GM23338 (cell line): Measurements from ENCODE around the gene TSR3. TPM values are rescaled to one million over a fixed set of nuclear protein-coding genes. Genes with fewer than 3 reads are reported as not detected.

ENCODE experiments used
- ATAC-seq: fragments of 200-7000 bp; cut with Tn5 transposase; 3 replicates; pipeline ENCODE4 v1.9.1; 2020
- DNase-seq: peaks from one replicate; pipeline ENCODE4 v3.0.0-alpha.2; 2015; ENCODE audit warnings: low spot score
- H2AFZ ChIP-seq: fragments of 200-600 bp; sonication (generic); 2 replicates; pipeline ENCODE4 v1.8.0; 2016; ENCODE audit warnings: antibody characterized with exemption, mild to moderate bottlenecking, moderate library complexity
- H3F3A ChIP-seq: fragments of 200-600 bp; sonication (generic); replicated peaks from 2 replicates; pipeline ENCODE4 v1.8.0; 2017; ENCODE audit warnings: antibody characterized with exemption, mixed run types, low read depth
- H3K27ac ChIP-seq: fragments of 200-600 bp; sonication (generic); 2 replicates; pipeline ENCODE4 v1.6.1; 2016; ENCODE audit warnings: low read depth
- H3K27me3 ChIP-seq: fragments of 200-600 bp; sonication (generic); 2 replicates; pipeline ENCODE4 v1.8.0; 2016; ENCODE audit warnings: mild to moderate bottlenecking, mixed run types, moderate library complexity; ENCODE audit not compliant: insufficient read depth
- H3K36me3 ChIP-seq: fragments of 200-600 bp; sonication (generic); 2 replicates; pipeline ENCODE4 v1.8.0; 2016; ENCODE audit warnings: mild to moderate bottlenecking; ENCODE audit not compliant: insufficient read depth
- H3K4me1 ChIP-seq: fragments of 200-600 bp; sonication (generic); 2 replicates; pipeline ENCODE4 v1.8.0; 2016; ENCODE audit warnings: mild to moderate bottlenecking, moderate library complexity; ENCODE audit not compliant: insufficient read depth
- H3K4me2 ChIP-seq: fragments of 200-600 bp; sonication (generic); 2 replicates; pipeline ENCODE4 v1.7.1; 2017; ENCODE audit warnings: mixed run types
- H3K4me3 ChIP-seq: fragments of 200-600 bp; sonication (generic); 2 replicates; pipeline ENCODE4 v1.6.1; 2016; ENCODE audit warnings: mixed run types
- H3K79me2 ChIP-seq: fragments of 200-600 bp; sonication (generic); replicated peaks from 2 replicates; pipeline ENCODE4 v1.8.0; 2017; ENCODE audit warnings: mild to moderate bottlenecking; ENCODE audit not compliant: insufficient read depth
- H3K9me2 ChIP-seq: fragments of 200-600 bp; sonication (generic); 2 replicates; pipeline ENCODE4 v1.8.0; 2017; ENCODE audit not compliant: insufficient read depth
- H4K20me1 ChIP-seq: fragments of 200-600 bp; sonication (generic); replicated peaks from 2 replicates; pipeline ENCODE4 v1.8.0; 2017; ENCODE audit warnings: mild to moderate bottlenecking; ENCODE audit not compliant: insufficient read depth
- H3K27ac Mint-ChIP-seq: 2 replicates; pipeline ENCODE4 v1.8.0; 2020; ENCODE audit warnings: inconsistent platforms, mild to moderate bottlenecking, moderate library complexity, mixed read lengths
- H3K27me3 Mint-ChIP-seq: 3 replicates; pipeline ENCODE4 v1.8.0; 2022; ENCODE audit warnings: low read depth, mild to moderate bottlenecking, moderate library complexity, mixed read lengths, inconsistent platforms; ENCODE audit not compliant: insufficient read depth, poor library complexity
- H3K36me3 Mint-ChIP-seq: 3 replicates; pipeline ENCODE4 v1.8.0; 2021; ENCODE audit warnings: low read depth, mild to moderate bottlenecking, inconsistent platforms, moderate library complexity, mixed read lengths
- H3K4me1 Mint-ChIP-seq: 3 replicates; pipeline ENCODE4 v1.8.0; 2020; ENCODE audit warnings: mild to moderate bottlenecking, inconsistent platforms, mixed read lengths
- H3K4me3 Mint-ChIP-seq: 3 replicates; pipeline ENCODE4 v1.8.0; 2021; ENCODE audit warnings: moderate library complexity, mild to moderate bottlenecking, inconsistent platforms, mixed read lengths
- H3K9me3 Mint-ChIP-seq: 3 replicates; pipeline ENCODE4 v1.8.0; 2020; ENCODE audit warnings: moderate library complexity, mild to moderate bottlenecking, inconsistent platforms, mixed read lengths
- EZH2 ChIP-seq: fragments of 200-600 bp; sonication (generic); IDR thresholded peaks from one replicate; pipeline ENCODE4 v1.8.0; 2017; ENCODE audit warnings: antibody characterized with exemption, mild to moderate bottlenecking, low read depth; ENCODE audit not compliant: unreplicated experiment
- EZH2phosphoT487 ChIP-seq: fragments of 200-600 bp; sonication (generic); IDR thresholded peaks from one replicate; pipeline ENCODE4 v1.8.1; 2018; ENCODE audit warnings: antibody characterized with exemption; ENCODE audit not compliant: unreplicated experiment
- polyA plus RNA-seq: library from polyadenylated mRNA; unstranded; fragments of >200 nt; fragmentation: Nextera tagmentation; extraction: Ambion mirVana; gene quantifications from 2 replicates; pipeline ENCODE4 v1.2.1, GENCODE V29; 2016
- total RNA-seq: library from RNA; depleted of rRNA; stranded (reverse); fragments of >200 nt; shearing (Covaris generic); gene quantifications from 2 replicates; pipeline ENCODE4 v1.2.3, GENCODE V29; 2014
- TF ChIP-seq, protein P1 (sequence below): fragments of 250-450 bp; sonication (Bioruptor Pico); IDR thresholded peaks from 2 replicates; pipeline ENCODE4 v1.5.0; 2020; ENCODE audit warnings: mild to moderate bottlenecking, moderate library complexity
- TF ChIP-seq, protein P2 (sequence below), 2 experiments: fragments of 200-600 bp in 1 of 2; sonication (generic) in 1 of 2; conservative IDR thresholded peaks; 2 replicates each; pipeline versions ENCODE4 v1.5.1 to v1.6.1; 2016 to 2017; ENCODE audit warnings: antibody characterized with exemption in 2 of 2, low read depth in 2 of 2, mild to moderate bottlenecking in 2 of 2, moderate library complexity in 1 of 2

Gene TSR3
- total and polyA plus RNA-seq, 2 experiments from 2014 or later: 58.5 to 97.3 TPM

DNA sequence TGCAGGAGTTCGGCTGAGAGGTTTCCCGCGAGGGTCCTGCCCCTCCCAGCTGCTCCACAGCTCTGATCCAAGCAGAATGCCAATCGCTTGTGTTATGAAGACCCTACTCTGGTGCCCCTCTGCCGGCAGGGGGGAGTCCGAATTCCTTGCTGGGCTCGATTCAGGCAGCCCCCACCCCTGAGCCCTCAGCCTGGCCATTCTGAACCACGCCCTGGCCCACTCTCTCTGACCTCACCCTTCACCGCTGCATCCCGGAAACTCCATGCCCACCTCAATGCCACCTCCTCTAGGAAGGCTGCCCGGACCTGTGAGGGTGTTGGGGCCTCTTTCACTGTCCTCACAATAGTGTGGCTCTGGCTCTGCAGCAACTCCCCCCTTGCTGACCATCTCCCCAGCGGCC is 50.1 kb downstream of the TSR3 start (continued):
- TF ChIP-seq, protein P1, sequence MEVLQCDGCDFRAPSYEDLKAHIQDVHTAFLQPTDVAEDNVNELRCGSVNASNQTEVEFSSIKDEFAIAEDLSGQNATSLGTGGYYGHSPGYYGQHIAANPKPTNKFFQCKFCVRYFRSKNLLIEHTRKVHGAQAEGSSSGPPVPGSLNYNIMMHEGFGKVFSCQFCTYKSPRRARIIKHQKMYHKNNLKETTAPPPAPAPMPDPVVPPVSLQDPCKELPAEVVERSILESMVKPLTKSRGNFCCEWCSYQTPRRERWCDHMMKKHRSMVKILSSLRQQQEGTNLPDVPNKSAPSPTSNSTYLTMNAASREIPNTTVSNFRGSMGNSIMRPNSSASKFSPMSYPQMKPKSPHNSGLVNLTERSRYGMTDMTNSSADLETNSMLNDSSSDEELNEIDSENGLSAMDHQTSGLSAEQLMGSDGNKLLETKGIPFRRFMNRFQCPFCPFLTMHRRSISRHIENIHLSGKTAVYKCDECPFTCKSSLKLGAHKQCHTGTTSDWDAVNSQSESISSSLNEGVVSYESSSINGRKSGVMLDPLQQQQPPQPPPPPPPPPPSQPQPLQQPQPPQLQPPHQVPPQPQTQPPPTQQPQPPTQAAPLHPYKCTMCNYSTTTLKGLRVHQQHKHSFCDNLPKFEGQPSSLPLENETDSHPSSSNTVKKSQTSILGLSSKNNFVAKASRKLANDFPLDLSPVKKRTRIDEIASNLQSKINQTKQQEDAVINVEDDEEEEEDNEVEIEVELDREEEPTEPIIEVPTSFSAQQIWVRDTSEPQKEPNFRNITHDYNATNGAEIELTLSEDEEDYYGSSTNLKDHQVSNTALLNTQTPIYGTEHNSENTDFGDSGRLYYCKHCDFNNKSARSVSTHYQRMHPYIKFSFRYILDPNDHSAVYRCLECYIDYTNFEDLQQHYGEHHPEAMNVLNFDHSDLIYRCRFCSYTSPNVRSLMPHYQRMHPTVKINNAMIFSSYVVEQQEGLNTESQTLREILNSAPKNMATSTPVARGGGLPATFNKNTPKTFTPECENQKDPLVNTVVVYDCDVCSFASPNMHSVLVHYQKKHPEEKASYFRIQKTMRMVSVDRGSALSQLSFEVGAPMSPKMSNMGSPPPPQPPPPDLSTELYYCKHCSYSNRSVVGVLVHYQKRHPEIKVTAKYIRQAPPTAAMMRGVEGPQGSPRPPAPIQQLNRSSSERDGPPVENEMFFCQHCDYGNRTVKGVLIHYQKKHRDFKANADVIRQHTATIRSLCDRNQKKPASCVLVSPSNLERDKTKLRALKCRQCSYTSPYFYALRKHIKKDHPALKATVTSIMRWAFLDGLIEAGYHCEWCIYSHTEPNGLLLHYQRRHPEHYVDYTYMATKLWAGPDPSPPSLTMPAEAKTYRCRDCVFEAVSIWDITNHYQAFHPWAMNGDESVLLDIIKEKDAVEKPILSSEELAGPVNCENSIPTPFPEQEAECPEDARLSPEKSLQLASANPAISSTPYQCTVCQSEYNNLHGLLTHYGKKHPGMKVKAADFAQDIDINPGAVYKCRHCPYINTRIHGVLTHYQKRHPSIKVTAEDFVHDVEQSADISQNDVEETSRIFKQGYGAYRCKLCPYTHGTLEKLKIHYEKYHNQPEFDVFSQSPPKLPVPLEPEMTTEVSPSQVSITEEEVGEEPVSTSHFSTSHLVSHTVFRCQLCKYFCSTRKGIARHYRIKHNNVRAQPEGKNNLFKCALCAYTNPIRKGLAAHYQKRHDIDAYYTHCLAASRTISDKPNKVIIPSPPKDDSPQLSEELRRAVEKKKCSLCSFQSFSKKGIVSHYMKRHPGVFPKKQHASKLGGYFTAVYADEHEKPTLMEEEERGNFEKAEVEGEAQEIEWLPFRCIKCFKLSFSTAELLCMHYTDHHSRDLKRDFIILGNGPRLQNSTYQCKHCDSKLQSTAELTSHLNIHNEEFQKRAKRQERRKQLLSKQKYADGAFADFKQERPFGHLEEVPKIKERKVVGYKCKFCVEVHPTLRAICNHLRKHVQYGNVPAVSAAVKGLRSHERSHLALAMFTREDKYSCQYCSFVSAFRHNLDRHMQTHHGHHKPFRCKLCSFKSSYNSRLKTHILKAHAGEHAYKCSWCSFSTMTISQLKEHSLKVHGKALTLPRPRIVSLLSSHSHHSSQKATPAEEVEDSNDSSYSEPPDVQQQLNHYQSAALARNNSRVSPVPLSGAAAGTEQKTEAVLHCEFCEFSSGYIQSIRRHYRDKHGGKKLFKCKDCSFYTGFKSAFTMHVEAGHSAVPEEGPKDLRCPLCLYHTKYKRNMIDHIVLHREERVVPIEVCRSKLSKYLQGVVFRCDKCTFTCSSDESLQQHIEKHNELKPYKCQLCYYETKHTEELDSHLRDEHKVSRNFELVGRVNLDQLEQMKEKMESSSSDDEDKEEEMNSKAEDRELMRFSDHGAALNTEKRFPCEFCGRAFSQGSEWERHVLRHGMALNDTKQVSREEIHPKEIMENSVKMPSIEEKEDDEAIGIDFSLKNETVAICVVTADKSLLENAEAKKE (CRISPR knock-in tag): no peak
- TF ChIP-seq EZH2phosphoT487 (no peak), EZH2 (no peak)

DNA sequence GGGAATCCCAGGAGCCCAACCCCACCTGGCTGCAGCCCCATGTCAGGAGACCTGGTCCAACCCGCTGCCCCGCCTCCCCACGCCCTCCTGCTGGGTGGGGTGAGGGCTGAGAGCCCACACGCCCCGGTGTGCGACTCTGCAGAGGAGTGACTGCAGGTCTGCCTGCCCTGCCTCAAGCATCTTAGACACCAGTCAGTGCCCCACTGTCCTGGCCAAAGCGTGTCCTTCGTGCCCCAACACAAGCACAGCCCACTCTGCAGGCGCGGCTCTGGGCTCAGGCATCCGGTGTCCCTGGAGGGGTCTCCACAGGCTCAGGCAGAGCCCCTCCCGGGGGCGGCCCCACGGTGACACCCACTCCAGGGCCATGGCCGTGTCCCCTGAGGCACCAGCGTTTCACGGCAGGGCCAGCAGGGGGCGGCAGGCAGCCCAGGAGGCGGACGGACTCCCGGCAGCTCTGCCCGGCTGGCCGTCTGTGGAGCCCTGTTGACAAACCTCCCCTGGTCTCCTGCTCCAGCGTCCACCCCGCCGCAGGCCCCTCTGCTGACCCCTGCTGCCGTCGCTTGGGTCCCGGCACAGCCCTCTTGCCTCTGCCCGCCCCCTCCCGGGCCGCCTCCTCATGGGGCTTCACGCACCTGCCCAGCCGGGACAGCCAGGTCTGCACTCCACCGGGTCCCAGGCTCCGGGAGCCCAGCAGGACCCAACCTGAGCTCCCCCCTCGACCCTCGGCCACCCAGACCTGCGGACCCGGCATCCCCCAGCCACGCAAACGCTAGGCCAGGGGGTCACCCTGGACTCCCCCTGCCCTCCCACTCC is 50.8 kb downstream of the TSR3 start:
- Histone ChIP-seq H3K4me1 (peaks cover 13% of the 10 kb centered on the region), H3K4me3 (peak overlapping the region; percentile 34; the same call in 1 of the 2 replicates), H4K20me1 (no peaks in the 10 kb centered on the region), H3K79me2 (no peaks in the 10 kb centered on the region), H3K4me2 (peak overlapping the region; percentile 67; the same call in 1 of the 2 replicates), H2AFZ (peak overlapping the region; percentile 88; the same call in 1 of the 2 replicates), H3K27me3 (no peaks in the 10 kb centered on the region; the same call in 1 of the 2 replicates), H3K9me2 (no peaks in the 10 kb centered on the region), H3K36me3 (no peaks in the 10 kb centered on the region), H3K27ac (no peak overlapping the region), H3F3A (peaks cover 11% of the 10 kb centered on the region)
- Mint-ChIP-seq H3K27ac (no peak overlapping the region), H3K4me3 (no peak overlapping the region), H3K36me3 (no peaks in the 10 kb centered on the region), H3K9me3 (no peaks in the 10 kb centered on the region), H3K4me1 (peaks cover 21% of the 10 kb centered on the region), H3K27me3 (peaks cover 30% of the 10 kb centered on the region)
- TF ChIP-seq, protein P2, sequence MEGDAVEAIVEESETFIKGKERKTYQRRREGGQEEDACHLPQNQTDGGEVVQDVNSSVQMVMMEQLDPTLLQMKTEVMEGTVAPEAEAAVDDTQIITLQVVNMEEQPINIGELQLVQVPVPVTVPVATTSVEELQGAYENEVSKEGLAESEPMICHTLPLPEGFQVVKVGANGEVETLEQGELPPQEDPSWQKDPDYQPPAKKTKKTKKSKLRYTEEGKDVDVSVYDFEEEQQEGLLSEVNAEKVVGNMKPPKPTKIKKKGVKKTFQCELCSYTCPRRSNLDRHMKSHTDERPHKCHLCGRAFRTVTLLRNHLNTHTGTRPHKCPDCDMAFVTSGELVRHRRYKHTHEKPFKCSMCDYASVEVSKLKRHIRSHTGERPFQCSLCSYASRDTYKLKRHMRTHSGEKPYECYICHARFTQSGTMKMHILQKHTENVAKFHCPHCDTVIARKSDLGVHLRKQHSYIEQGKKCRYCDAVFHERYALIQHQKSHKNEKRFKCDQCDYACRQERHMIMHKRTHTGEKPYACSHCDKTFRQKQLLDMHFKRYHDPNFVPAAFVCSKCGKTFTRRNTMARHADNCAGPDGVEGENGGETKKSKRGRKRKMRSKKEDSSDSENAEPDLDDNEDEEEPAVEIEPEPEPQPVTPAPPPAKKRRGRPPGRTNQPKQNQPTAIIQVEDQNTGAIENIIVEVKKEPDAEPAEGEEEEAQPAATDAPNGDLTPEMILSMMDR (conservative IDR thresholded peaks at IDR 0.05; ENCODE audit: low read depth in 2 of 2): peak; percentile 68 to 87
- TF ChIP-seq EZH2phosphoT487: no peak
- DNase-seq (peak; percentile 78), ATAC-seq (peak; percentile 78)
